OCI-LY1 (cell line): Measurements from ENCODE around the gene METTL1.

Experiments
- H2AFZ ChIP-seq: fragments of 200-600 bp; sonication (generic), shearing (Covaris generic); 2 replicates; pipeline ENCODE4 v1.6.0; 2014; ENCODE audit warnings: antibody characterized with exemption, mild to moderate bottlenecking, low read length
- H3F3A ChIP-seq: fragments of 200-600 bp; sonication (generic), shearing (Covaris generic); 2 replicates; pipeline ENCODE4 v1.6.0; 2014; ENCODE audit warnings: mild to moderate bottlenecking, antibody characterized with exemption, low read length, moderate library complexity; ENCODE audit not compliant: insufficient read depth
- H3K27ac ChIP-seq: fragments of 200-600 bp; sonication (generic); 2 replicates; pipeline ENCODE4 v1.5.1; 2014; ENCODE audit warnings: low read length, mixed run types, mild to moderate bottlenecking, low read depth; ENCODE audit not compliant: poor library complexity, severe bottlenecking
- H3K27me3 ChIP-seq: fragments of 200-600 bp; sonication (generic); 2 replicates; pipeline ENCODE4 v1.6.0; 2014; ENCODE audit warnings: antibody characterized with exemption, mild to moderate bottlenecking, low read length, moderate library complexity; ENCODE audit not compliant: insufficient read depth
- H3K36me3 ChIP-seq: fragments of 200-600 bp; sonication (generic); 2 replicates; pipeline ENCODE4 v1.6.1; 2014; ENCODE audit warnings: mild to moderate bottlenecking, antibody characterized with exemption, low read length, moderate library complexity, mixed read lengths; ENCODE audit not compliant: insufficient read depth
- H3K4me1 ChIP-seq: fragments of 200-600 bp; sonication (generic); 2 replicates; pipeline ENCODE4 v1.5.1; 2014; ENCODE audit warnings: mild to moderate bottlenecking, low read length, moderate library complexity; ENCODE audit not compliant: insufficient read depth, severe bottlenecking
- H3K4me2 ChIP-seq: fragments of 200-600 bp; sonication (generic), shearing (Covaris generic); 2 replicates; pipeline ENCODE4 v1.6.1; 2014; ENCODE audit warnings: low read length
- H3K4me3 ChIP-seq: fragments of 200-600 bp; sonication (generic); 2 replicates; pipeline ENCODE4 v1.5.1; 2014; ENCODE audit warnings: low read length, low read depth, mild to moderate bottlenecking, mixed read lengths; ENCODE audit not compliant: poor library complexity, severe bottlenecking
- H3K79me2 ChIP-seq: fragments of 200-600 bp; shearing (Covaris generic); 2 replicates; pipeline ENCODE4 v1.6.1; 2016; ENCODE audit warnings: mixed run types, low read length, mixed read lengths; ENCODE audit not compliant: insufficient read depth
- H3K9ac ChIP-seq: fragments of 200-600 bp; sonication (generic), shearing (Covaris generic); 2 replicates; pipeline ENCODE4 v1.6.1; 2014; ENCODE audit warnings: mild to moderate bottlenecking, low read length, mixed read lengths
- H3K9me2 ChIP-seq: fragments of 200-600 bp; sonication (generic), shearing (Covaris generic); 2 replicates; pipeline ENCODE4 v1.6.1; 2014; ENCODE audit warnings: low read depth, mild to moderate bottlenecking, low read length, mixed read lengths
- H3K9me3 ChIP-seq: fragments of 200-600 bp; shearing (Covaris generic); 2 replicates; pipeline ENCODE4 v1.6.1; 2014; ENCODE audit warnings: low read length, mixed read lengths
- H4K20me1 ChIP-seq: fragments of 200-600 bp; sonication (generic), shearing (Covaris generic); 2 replicates; pipeline ENCODE4 v1.6.0; 2016; ENCODE audit warnings: mild to moderate bottlenecking, low read length; ENCODE audit not compliant: insufficient read depth
- CTCF ChIP-seq: fragments of 200-600 bp; sonication (generic), shearing (Covaris generic); IDR thresholded peaks from 2 replicates; pipeline ENCODE4 v1.5.1; 2017; ENCODE audit warnings: mild to moderate bottlenecking, antibody characterized with exemption, low read length, moderate library complexity, mixed read lengths
- EZH2 ChIP-seq: fragments of 200-600 bp; sonication (generic), shearing (Covaris generic); IDR thresholded peaks from 2 replicates; pipeline ENCODE4 v1.8.0; 2017; ENCODE audit warnings: borderline replicate concordance, mixed run types, mild to moderate bottlenecking, antibody characterized with exemption, low read length, moderate library complexity, mixed read lengths

Gene METTL1

GRCh38 chr12:57808351-57808750 lies 36.4 kb upstream of the METTL1 start:
- Histone ChIP-seq H3K4me3 (no peak overlapping the region), H4K20me1 (no peaks in the 10 kb centered on the region), H3K79me2 (no peaks in the 10 kb centered on the region), H3K9ac (no peak overlapping the region), H3K4me1 (no peaks in the 10 kb centered on the region), H3K9me2 (no peaks in the 10 kb centered on the region), H3K36me3 (no peaks in the 10 kb centered on the region), H3K27ac (no peak overlapping the region), H3K9me3 (no peaks in the 10 kb centered on the region), H3K4me2 (no peak overlapping the region), H3F3A (no peaks in the 10 kb centered on the region), H3K27me3 (no peaks in the 10 kb centered on the region), H2AFZ (no peak overlapping the region)
- no peak for TF ChIP-seq EZH2
- TF ChIP-seq CTCF, result no peak

- TF ChIP-seq CTCF (no peak), EZH2 (no peak)
- no peak overlapping the region for H3K4me3 ChIP-seq
- no peaks in the 10 kb centered on the region for H3F3A ChIP-seq
- H4K20me1 ChIP-seq, result no peaks in the 10 kb centered on the region
- no peak overlapping the region for H3K4me2 ChIP-seq
- H3K27me3 ChIP-seq, result no peaks in the 10 kb centered on the region
- no peaks in the 10 kb centered on the region for H3K36me3 ChIP-seq
- no peaks in the 10 kb centered on the region for H3K9me2 ChIP-seq
- H3K9me3 ChIP-seq, result no peaks in the 10 kb centered on the region
- no peaks in the 10 kb centered on the region for H3K4me1 ChIP-seq
- H3K9ac ChIP-seq, result no peak overlapping the region
- no peak overlapping the region for H3K27ac ChIP-seq
- H3K79me2 ChIP-seq, result no peaks in the 10 kb centered on the region
- H2AFZ ChIP-seq, result no peak overlapping the region
Observed at GRCh38 chr12:57807285-57807684, 35.4 kb upstream of the METTL1 start.

- no peak overlapping the region for H3K4me2 ChIP-seq
- no peaks in the 10 kb centered on the region for H3K4me1 ChIP-seq
- H3K27ac ChIP-seq, result no peak overlapping the region
- no peak overlapping the region for H3K9ac ChIP-seq
- H3K36me3 ChIP-seq, result no peaks in the 10 kb centered on the region
- no peak for TF ChIP-seq EZH2
- TF ChIP-seq CTCF, result no peak
- no peaks in the 10 kb centered on the region for H3K79me2 ChIP-seq
- H3K9me3 ChIP-seq, result no peaks in the 10 kb centered on the region
- H3K9me2 ChIP-seq, result no peaks in the 10 kb centered on the region
- no peaks in the 10 kb centered on the region for H4K20me1 ChIP-seq
- H3K27me3 ChIP-seq, result no peaks in the 10 kb centered on the region
- H3F3A ChIP-seq, result no peaks in the 10 kb centered on the region
- H2AFZ ChIP-seq, result no peak overlapping the region
- H3K4me3 ChIP-seq, result no peak overlapping the region
Observed at GRCh38 chr12:57806677-57807076, 34.8 kb upstream of the METTL1 start.
